Activated CD8-positive, alpha-beta memory T cell treated with anti-CD3 and anti-CD28 coated beads, Interleukin-2, amount 10 ng/mL, durations not matched to agents 7 days and 5 days (primary cell): Measurements from ENCODE around the gene SMIM24. TPM values are rescaled to one million over a fixed set of nuclear protein-coding genes. Genes with fewer than 3 reads are reported as not detected.
"Not testable (repeated sequence)": the region's sequence is repeated elsewhere in the genome, so short reads cannot be mapped to it uniquely, and the experiment has no call there.

Experiments
- ATAC-seq: fragments of 150-1000 bp; cut with Tn5 transposase; one replicate; pipeline ENCODE4 v1.10.0; 2021; ENCODE audit warnings: moderate library complexity
- CTCF ChIA-PET: fragments of 350-600 bp; sonication (Branson Sonifier 250); formaldehyde crosslinking; loops from one replicate; lab custom pipeline; 2021; ENCODE audit warnings: antibody characterized with exemption; lab: Charles Lee
- DNase-seq: peaks from one replicate; pipeline ENCODE4 v3.0.0-alpha.2; 2020
- H3K27ac Mint-ChIP-seq: one replicate; pipeline ENCODE4 v1.8.0; 2021; ENCODE audit warnings: mild to moderate bottlenecking, mixed read lengths
- H3K27me3 Mint-ChIP-seq: one replicate; pipeline ENCODE4 v1.8.0; 2021; ENCODE audit warnings: mixed read lengths
- H3K36me3 Mint-ChIP-seq: one replicate; pipeline ENCODE4 v1.8.0; 2021; ENCODE audit warnings: mild to moderate bottlenecking, mixed read lengths
- H3K4me1 Mint-ChIP-seq: one replicate; pipeline ENCODE4 v1.8.0; 2021; ENCODE audit warnings: mixed read lengths
- H3K4me3 Mint-ChIP-seq: one replicate; pipeline ENCODE4 v1.8.0; 2021; ENCODE audit warnings: mild to moderate bottlenecking, moderate library complexity, mixed read lengths
- H3K9me3 Mint-ChIP-seq: one replicate; pipeline ENCODE4 v1.8.0; 2022; ENCODE audit warnings: low read depth, mixed read lengths
- total RNA-seq, 2 experiments: library from RNA; stranded (reverse); gene quantifications; one replicate each; pipeline ENCODE4 v1.2.3, GENCODE V29; 2021

SMIM24 gene
- total RNA-seq, 2 experiments from 2014 or later, result 1.1 to 2.3 TPM

DNA sequence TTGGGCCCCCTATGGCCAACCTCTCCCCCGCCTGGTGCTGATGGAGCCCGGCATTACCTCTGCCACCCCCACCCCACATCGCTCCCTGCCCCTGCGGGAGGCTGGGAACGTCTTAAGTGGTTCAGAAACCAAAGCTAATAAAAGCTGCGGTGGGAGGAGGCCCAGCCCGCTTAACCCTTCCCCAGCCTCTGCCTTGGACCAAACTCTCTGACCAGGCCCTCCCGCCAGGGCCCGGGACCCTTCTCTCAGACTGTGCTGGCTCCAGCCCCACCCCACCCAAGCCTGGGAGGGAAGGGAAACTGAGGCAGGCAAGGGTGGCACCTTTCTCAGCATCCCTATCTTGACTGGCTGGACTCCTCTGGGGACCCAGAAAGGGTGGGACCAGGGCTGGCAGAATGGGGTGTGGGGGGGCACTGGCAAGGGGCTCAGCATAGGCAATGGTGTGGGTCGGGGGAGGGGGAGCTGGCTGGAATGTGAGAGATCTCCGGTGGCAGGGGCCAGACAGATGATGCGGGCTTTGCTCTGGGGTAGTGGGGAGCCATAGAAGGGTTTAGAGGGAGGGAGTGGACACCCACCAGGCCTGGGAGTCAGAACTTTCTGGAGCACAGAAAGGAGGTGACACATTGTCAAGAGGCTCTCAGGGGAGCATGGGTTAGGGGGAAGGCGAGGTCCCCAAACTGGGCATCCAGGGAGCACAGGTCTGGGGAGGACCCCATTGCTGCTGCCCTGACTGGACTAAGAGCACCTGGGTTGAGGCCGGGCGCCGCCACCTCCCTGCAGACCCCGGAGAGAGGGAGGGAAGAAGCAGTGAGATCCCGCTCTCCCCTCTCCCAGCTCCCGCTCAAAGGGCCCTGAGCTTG lies 21.9 kb downstream of the SMIM24 start:
- Mint-ChIP-seq H3K9me3 (no peaks in the 10 kb centered on the region), H3K36me3 (no peaks in the 10 kb centered on the region), H3K27me3 (no peaks in the 10 kb centered on the region), H3K4me3 (no peak overlapping the region), H3K4me1 (peaks cover 3% of the 10 kb centered on the region), H3K27ac (no peak overlapping the region)
- CTCF ChIA-PET, result no interaction called here
- DNase-seq (no peak), ATAC-seq (no peak)

DNA sequence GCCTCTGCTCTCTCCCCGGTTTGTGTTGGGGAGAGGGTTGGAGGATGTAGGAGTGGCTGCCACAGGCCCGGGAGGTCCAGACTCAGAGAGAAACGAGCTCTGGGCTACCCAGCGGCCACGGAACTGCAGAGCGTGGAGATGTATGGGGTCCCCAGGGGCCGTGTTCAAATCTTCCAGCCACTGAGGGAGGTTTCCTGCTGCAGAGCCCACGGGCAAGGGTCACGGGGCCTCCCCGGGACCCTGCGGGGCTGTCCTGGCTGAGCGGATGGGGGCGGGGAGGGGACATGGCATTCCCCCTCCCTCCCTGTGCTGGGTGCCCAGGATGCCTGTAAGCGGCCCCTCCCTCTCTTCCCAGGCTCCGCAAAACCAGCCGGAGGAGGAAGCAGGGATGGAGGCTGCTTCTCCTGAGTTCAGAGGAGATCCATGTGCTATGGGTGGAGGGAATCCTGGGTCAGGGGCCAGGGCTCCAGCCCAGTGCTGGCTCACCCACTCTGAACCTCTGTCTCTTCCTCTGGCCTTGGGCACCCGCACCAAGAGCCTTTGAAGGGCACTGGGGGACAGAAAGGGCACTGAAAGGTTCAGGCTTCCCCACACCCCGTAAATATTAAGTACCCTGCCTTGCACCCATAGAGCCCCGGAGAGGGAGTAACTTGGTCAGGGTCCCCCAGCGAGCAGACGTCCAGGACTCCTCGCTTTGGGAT lies 22.6 kb downstream of the SMIM24 start:
- no peaks in the 10 kb centered on the region for H3K9me3 Mint-ChIP-seq
- H3K36me3 Mint-ChIP-seq, result no peaks in the 10 kb centered on the region
- ATAC-seq, result no peak
- H3K4me1 Mint-ChIP-seq, result peaks cover 3% of the 10 kb centered on the region
- no peak overlapping the region for H3K4me3 Mint-ChIP-seq
- no peaks in the 10 kb centered on the region for H3K27me3 Mint-ChIP-seq
- no peak overlapping the region for H3K27ac Mint-ChIP-seq
- DNase-seq, result no peak
- CTCF ChIA-PET, result no interaction called here

DNA sequence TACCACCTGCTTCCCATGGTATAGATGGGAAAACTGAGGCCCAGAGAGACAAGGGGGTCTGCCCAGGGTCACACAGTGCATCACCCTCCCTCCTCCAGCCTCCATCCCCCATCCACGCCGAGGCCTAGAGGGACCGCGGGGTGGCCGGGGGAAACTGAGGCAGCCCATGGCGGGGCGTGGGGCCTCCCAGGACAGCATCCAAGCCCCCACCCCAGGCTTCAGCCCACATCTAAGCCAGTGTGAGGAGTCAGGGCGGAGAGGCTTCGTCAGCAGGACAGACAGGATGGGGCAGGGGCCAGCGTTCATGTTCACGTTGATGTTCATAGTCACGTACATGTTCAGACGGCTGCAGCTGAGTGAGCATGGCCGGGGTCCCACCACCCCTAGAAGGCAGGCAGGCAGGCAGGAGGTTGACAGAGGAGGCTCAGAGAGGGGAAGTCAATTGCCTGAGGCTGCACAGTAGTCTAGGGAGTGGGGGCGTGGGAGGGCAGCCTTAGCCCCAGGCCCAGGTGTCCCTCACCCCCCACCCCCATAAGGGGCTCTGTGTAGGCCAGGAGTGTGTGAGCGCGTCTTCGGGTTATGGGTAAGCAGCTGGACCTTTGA lies 23.3 kb downstream of the SMIM24 start:
- CTCF ChIA-PET, result no interaction called here
- DNase-seq (no peak), ATAC-seq (no peak)
- Mint-ChIP-seq H3K4me3 (no peak overlapping the region), H3K27ac (no peak overlapping the region), H3K9me3 (no peaks in the 10 kb centered on the region), H3K4me1 (peaks cover 3% of the 10 kb centered on the region), H3K36me3 (no peaks in the 10 kb centered on the region), H3K27me3 (no peaks in the 10 kb centered on the region)

DNA sequence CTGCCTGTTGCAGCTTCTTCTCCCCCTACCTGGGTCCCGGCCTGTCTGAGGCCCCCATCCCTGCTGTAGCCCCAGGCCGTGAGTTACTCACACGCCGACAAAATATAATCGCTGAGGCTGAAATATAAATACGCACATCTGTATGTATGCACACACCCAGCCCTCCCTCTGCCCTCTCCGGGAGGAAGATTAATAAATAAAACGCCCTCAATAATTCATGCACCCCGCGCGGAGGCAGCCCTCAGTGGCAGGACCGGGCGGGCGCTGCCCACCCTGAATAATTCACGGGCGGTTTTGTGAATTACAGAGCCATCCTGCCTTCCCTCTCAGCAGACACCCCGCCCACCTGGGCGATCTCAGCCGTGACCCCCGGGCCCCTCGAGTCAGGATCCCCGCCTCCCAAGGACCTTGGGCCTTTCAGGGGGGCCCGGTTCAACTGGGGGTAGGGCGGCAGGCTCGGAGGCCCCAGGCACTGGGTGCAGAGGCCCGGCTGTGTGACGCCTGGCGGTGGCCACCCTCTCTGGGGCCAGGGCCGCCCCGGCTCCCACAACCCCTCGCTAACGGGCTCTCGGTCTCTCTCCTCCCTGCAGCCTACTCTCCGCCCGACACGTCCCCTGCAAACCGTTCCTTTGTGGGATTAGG lies 24.2 kb downstream of the SMIM24 start:
- CTCF ChIA-PET, result no interaction called here
- DNase-seq (no peak), ATAC-seq (no peak)
- Mint-ChIP-seq H3K27ac (no peak overlapping the region), H3K4me1 (peaks cover 4% of the 10 kb centered on the region), H3K9me3 (no peaks in the 10 kb centered on the region), H3K36me3 (no peaks in the 10 kb centered on the region), H3K4me3 (no peak overlapping the region), H3K27me3 (no peaks in the 10 kb centered on the region)

DNA sequence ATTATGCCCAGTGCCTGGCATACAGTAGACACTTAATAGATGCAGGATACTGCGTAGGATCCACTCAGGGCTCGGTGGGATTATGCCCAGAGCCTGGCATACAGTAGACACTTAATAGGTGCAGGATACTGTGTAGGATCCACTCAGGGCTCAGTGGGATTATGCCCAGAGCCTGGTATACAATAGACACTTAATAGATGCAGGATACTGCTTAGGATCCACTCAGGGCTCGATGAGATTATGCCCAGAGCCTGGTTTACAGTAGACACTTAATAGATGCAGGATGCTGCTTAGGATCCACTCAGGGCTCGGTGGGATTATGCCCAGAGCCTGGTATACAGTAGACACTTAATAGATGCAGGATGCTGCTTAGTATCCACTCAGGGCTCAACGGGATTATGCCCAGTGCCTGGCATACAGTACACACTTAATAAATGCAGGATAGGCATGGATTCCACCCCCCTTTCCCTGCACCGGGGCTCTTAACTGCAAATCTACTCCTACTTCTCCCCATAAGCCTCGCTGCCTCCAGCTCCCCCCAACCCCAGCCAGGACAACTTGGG lies 24.9 kb downstream of the SMIM24 start:
- Mint-ChIP-seq H3K4me3 (no peak overlapping the region), H3K27ac (no peak overlapping the region), H3K27me3 (no peaks in the 10 kb centered on the region), H3K36me3 (no peaks in the 10 kb centered on the region), H3K9me3 (no peaks in the 10 kb centered on the region), H3K4me1 (peaks cover 10% of the 10 kb centered on the region)
- DNase-seq (no peak), ATAC-seq (no peak)
- CTCF ChIA-PET, result no interaction called here

DNA sequence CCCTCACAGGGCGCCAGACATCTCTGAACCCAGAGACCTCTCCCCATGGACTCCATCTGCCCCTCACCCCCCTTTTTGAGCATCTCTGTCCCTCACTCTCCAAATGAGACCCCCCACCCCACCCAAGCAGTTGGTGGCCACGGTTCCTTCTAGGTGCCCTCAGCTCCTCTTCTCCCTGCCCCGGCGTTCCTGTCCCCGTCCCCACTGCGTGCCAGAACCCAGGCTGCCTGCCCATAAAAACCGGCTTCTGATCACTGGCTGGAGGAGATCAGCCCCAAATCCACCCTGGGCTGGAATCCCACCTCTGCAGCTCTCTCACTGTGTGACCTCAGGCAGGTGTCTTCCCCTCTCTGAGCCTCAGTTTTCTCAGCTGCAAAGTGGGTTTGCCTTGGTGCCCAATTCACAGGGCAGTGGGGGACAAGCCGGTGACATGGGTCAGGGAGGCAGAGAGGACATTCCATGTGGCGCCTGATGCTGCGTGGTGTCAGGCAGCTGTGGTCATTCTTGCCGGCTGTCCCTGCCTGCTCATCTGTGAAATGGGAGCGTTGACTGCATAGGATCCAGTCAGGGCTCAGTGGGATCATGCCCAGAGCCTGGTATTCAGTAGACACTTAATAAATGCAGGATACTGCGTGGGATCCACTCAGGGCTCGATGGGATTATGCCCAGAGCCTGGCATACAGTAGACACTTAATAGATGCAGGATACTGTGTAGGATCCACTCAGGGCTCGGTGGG lies 25.5 kb downstream of the SMIM24 start:
- CTCF ChIA-PET, result no interaction called here
- ATAC-seq, result no peak
- no peak for DNase-seq
- Mint-ChIP-seq H3K4me3 (no peak overlapping the region), H3K27ac (no peak overlapping the region), H3K4me1 (peaks cover 11% of the 10 kb centered on the region), H3K36me3 (no peaks in the 10 kb centered on the region), H3K9me3 (no peaks in the 10 kb centered on the region), H3K27me3 (no peaks in the 10 kb centered on the region)

DNA sequence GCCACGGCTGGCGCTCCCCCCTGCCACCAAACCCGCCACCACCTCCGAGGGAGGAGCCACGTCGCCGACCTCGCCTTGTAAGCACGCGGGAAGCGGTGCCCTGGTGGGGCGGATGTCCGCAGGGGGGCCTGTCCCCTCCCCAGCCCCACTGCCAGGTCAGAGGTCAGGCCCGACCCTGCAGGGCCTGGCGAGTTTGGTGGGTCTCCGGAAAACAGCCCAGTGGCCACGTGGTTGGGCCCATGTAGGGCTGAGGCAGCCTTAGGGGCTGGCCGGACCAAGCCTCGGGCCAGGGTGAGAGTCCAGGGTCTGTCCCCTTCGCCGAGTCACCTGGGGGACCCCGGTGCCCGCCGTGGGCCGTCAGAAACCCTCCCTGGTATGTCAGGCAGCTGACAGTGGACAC lies 26.5 kb downstream of the SMIM24 start:
- H3K36me3 Mint-ChIP-seq, result no peaks in the 10 kb centered on the region
- ATAC-seq (no peak), DNase-seq (no peak)
- CTCF ChIA-PET, result no interaction called here
- H3K4me3 Mint-ChIP-seq, result no peak overlapping the region
- no peak overlapping the region for H3K27ac Mint-ChIP-seq
- no peaks in the 10 kb centered on the region for H3K9me3 Mint-ChIP-seq
- peaks cover 8% of the 10 kb centered on the region for H3K4me1 Mint-ChIP-seq
- no peaks in the 10 kb centered on the region for H3K27me3 Mint-ChIP-seq

DNA sequence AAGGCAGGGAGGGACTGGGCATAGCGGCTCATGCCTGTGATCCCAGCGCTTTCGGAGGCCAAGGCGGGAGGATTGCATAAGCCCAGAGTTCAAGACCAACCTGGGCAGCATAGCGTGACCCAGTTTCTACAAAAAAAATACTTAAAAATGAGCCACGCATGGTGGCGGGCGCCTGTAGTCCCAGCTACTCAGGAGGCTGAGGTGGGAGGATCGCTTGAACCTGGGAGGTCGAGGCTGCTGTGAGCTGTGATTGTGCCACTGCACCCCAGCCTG lies 27.4 kb downstream of the SMIM24 start:
- DNase-seq, H3K27me3 Mint-ChIP-seq, CTCF ChIA-PET, H3K4me1 Mint-ChIP-seq, ATAC-seq, H3K36me3 Mint-ChIP-seq, H3K27ac Mint-ChIP-seq, H3K9me3 Mint-ChIP-seq, H3K4me3 Mint-ChIP-seq: not testable (repeated sequence)

DNA sequence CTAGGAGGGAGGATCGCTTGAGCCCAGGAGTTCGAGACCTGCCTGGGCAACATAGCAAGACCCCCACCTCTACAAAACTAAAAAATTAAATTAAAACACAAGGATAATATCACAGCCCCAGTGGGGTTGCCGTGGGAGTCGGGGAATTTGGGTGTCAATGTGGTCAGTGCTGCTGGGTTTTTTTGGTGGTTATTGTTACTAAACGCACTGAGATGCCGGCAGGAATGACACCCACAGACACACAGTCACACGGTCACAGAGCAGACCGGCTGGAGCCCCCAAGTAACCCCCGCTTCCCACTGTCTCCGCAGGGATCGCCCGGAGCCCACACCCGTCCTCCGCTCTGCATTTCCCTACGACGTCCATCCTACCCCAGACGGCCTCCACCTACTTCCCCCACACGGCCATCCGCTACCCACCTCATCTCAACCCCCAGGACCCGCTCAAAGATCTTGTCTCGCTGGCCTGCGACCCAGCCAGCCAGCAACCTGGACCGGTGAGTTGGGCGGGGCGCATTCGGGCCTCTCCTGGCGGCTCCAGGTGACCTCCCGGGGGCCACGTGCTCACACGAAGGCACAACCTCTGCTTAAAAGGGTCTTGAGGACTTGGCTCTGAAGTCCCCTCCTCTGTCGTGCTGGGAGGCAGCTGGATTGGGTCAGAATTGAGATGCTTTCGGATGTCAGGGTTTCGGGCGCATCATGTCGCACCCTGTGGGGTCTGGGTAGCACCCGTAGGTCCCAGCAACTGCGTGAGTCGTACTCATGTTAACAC lies 28.0 kb downstream of the SMIM24 start:
- no peak for DNase-seq
- Mint-ChIP-seq H3K9me3 (no peaks in the 10 kb centered on the region), H3K36me3 (no peaks in the 10 kb centered on the region), H3K4me1 (peaks cover 8% of the 10 kb centered on the region), H3K27me3 (no peaks in the 10 kb centered on the region), H3K27ac (no peak overlapping the region), H3K4me3 (no peak overlapping the region)
- CTCF ChIA-PET, result interaction anchor here (1.3 kb wide), 1 partner anchor 23 kb away, joined by 3 read pairs; no protein-coding TSS in a partner anchor
- no peak for ATAC-seq

DNA sequence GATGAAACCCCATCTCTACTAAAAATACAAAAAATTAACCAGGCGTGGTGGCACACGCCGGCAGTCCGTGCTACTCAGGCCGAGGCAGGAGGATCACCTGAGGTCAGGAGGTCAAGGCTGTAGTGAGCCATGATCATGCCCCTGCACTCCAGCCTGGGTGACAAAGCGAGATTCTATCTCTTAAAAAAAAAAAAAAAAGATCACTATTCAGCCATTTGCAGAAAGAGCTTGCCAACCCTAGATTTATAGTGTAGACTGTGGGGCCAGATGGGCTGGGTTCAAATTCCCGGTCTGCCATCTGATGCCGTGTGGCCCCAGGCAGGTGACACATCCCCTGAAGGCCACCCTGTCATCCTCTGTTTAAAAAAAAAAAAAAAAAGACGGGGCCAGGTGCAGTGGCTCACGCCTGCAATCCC lies 28.9 kb downstream of the SMIM24 start:
- Mint-ChIP-seq H3K27me3 (no peaks in the 10 kb centered on the region), H3K36me3 (no peaks in the 10 kb centered on the region), H3K4me3 (no peak overlapping the region), H3K4me1 (peaks cover 8% of the 10 kb centered on the region), H3K9me3 (no peaks in the 10 kb centered on the region), H3K27ac (no peak overlapping the region)
- CTCF ChIA-PET, result interaction anchor here (1.3 kb wide), 1 partner anchor 22 kb away, joined by 3 read pairs; no protein-coding TSS in a partner anchor
- DNase-seq (no peak), ATAC-seq (no peak)

DNA sequence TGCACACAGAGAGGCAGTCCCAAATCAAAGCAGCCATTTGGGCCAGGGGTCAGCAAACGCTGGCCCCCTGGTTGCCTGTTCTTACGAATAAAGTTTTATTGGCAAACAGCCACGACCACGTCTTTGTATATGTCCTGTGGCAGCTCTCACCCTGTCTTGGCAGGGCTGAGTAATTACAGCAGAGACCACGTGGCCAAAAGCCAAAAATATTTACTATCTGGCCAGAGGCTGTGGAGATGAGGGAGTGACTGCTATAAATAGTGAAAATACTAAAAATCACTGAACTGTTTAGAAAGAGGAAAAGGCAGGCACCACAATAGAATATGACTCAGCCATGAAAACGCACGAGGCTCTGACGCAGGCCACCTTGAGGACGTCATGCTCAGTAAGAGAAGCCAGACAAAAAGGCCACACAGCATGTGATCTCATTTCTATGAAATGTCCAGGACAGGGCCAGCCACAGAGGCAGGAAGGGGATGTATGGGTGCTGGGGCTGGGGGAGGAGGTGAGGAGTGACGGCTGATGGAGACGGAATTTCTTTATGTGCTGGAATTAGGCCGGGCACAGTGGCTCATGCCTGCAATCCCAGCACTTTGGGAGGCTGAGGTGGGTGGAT lies 29.4 kb downstream of the SMIM24 start:
- CTCF ChIA-PET, result interaction anchor here (1.3 kb wide), 1 partner anchor 22 kb away, joined by 3 read pairs; no protein-coding TSS in a partner anchor

More for the DNA sequence above, 29.4 kb downstream of the SMIM24 start:
- Mint-ChIP-seq H3K4me3 (no peak overlapping the region), H3K36me3 (no peaks in the 10 kb centered on the region), H3K27ac (peak overlapping the region; percentile 66), H3K27me3 (no peaks in the 10 kb centered on the region), H3K9me3 (no peaks in the 10 kb centered on the region), H3K4me1 (peaks cover 8% of the 10 kb centered on the region)
- ATAC-seq (peak; percentile 61), DNase-seq (peak; percentile 53)
